NCI-H146 treated with DMSO at 0.1 percent for 48 hours (cell line): ENCODE data around the gene ANAPC2.

Source experiments
- DNase-seq: peaks from one replicate; lab custom pipeline; 2025; ENCODE audit not compliant: unreplicated experiment; lab: John Stamatoyannopoulos, UW

ANAPC2 gene

DNA sequence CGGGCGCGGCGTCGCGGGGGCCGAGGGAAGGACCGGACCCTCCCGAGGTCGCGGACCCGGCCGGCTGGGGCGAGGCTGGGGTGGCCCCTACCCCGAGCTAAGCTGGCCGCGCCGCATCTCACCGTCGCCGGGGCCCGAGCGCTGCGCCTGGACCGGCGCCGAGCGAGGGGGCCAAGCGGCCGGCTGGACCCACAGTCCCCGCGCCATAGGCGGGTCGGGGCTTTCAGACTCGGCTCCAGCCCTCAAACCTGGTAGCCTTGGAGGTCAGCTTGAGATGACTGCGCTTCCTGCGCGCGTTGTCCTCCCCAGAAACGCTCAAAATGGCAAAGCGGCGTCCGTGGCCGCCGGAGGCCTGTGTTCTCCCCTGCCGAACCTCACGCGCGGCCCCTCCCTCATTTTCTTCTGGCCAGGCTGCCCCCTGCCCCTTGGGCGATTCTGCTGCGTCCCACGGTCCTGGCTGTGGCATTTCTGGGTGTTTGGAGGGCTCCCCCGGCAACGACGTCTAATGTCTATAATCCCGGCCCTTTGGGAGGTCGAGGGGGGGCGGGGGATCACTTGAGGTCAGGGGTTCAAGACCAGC, 58.1 kb downstream of the ANAPC2 start:
- DNase-seq, result no peak

DNA sequence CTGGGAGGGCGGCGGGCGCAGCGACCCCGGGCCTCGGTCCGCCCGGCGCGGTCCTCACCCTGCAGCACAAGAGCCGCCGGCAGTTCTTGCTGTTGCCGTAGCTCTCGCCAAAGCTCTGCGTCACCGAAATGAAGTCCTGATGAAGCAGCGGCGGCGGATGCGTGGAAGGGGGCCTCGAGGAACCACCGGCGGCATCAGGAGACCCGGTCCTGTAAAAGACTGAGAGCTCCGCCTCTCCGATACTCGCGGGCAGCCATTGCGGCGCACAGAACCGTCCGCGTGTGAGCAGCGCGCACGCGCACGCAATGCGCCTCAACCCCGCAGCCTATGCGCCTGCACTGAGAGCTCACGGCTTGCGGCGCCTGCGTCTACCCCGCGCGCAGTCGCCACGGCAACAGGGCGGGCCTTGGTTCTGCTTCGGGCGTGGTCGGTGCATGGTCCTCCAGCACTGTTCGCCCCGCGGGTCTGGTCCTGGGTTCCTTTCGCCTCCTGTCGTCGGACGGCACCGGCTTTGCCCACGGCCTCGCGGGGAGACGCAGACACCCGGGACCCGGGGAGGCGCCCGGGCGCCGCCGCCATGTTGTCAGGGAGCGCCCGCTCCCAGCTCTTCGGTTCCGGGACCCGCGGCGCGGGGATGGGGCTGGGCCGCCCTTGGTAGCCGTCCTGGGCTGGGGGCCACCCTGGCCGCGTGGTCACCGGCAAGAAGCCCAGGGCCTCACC, 58.7 kb downstream of the ANAPC2 start:
- DNase-seq, result peak; percentile 71

DNA sequence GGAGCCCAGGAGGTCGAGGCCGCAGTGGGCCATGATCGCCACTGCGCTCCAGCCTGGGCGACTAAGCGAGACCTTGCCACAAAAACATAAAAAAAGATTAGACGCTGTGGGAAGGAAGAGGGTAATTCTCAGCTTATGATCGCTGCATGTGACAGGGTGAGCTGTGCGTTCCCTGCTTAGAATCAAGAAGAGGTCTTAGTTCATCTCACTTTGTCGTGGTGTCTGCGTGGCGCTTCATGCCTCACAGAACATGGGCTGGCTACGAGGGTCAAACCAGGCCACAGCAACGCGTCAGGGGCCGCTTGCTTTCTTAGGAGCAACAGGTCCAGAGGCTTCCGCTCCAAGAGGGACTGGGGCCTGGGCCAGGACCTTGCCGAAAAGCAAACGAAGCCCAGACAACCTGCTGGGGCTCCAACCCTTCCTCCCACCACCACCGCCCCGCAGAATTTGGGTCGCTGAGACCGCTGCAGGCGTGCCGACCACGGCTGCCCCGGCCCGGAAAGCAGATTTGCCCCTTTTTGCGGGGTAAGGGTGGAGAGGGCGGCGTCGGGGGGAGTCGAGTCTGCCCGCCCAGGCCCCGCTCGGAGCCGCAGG, 59.4 kb downstream of the ANAPC2 start:
- no peak for DNase-seq

DNA sequence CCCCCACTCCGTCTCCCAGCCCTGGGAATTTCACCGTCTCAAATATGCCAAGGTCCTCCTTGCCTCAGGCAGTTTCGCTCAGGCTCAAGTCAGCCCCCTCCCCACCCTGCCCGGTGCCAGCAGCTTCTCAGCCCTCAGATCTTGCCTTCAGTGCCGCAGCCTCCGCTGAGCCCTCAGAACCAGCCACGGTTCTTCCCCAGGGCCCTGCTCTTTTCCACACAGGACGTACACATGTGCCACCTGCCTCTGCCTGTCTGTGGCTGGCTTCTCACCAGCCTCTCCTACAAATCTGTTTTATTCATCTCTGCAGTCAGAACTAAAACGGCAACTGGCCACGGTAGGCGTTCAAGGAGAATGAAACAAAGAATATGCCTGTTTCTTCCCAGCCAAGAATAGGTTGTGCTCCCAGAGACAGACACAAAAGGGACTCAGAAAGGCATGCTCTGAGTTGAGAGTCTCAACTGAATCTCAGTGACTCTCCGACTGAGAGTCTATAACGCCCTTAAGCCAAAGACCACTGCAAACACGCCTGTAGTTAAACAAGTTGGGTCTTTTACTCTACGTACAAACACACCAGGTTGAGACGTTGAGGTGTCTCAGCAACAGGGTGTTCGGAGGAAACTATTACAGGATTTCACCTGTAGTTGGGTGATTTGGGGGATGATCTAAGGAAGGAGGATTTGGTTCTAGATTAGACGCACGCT, 60.0 kb downstream of the ANAPC2 start:
- DNase-seq, result no peak

DNA sequence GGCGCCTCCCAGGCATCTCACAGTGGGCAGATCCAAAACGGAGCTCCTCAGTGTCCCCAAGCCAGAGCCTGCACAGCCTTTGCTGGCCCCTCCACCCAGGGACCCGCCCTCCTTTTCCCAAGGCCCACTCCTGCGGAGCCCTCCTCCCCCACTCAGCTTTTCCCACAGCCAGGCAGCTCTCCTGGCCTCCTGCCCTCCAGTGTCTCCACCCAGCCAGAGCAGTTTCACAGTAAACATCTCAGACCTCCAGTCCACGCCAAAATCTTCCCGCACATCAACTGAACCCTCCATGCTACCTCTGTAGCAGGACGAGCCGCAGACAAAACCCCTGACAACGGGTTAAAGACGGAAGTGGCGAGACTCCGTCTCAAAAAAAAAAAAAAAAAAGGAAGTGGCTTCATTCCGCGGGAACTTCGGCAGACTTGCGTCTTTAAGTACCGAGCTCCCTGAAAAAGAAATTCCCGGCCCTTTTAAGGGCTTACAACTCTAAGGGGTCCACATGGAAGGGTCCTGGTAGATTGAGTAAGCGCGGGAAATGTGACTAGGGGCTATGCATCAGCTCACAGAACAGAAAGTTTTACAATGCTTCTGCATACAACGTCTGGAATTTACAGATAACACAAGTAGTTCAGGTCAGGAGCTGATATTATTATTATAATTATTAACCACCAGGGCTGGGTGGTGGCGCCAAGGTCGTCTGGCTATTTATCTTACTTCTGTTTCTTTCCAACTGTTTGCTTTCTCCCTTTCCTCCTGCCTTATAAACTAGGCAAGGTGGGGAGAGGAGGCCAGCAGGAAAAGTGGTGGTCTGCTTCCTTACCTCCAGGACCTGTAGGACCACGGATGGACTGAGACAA, 60.8 kb downstream of the ANAPC2 start:
- DNase-seq, result no peak

DNA sequence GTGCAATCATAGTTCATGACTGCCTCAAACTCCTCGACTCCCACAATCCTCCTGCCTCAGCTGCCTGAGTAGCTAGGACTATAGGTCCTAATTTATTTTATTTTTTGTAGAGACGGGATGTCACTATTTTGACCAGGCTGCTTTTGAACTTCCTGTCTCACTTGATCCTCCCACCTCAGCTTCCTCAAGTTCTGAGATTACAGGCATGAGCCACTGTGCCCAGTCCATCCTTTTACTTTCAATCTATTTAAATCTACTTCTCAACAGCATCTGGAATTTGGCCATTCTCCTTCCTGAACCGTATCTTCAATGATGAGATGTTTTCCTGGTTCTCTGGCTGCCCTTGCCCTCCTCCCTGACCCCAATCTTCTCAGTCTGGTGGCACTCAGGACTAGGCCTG, 61.6 kb downstream of the ANAPC2 start:
- DNase-seq, result no peak
